B cell (primary cell): ENCODE measurements around the gene CRYBA4. TPM values are rescaled to one million over a fixed set of nuclear protein-coding genes. Genes with fewer than 3 reads are reported as not detected.

Source experiments
- ATAC-seq: fragments of 200-7000 bp; cut with Tn5 transposase; one replicate; pipeline ENCODE4 v1.10.0; 2021; ENCODE audit warnings: low read depth, mild to moderate bottlenecking, moderate number of reproducible peaks, moderate library complexity
- CTCF ChIA-PET: fragments of 350-600 bp; sonication (Branson Sonifier 250); formaldehyde crosslinking; loops from one replicate; lab custom pipeline; 2021; ENCODE audit warnings: antibody characterized with exemption, inconsistent platforms; lab: Charles Lee
- POLR2A ChIA-PET: fragments of 350-600 bp; sonication (Branson Sonifier 250); formaldehyde crosslinking; loops from one replicate; lab custom pipeline; 2021; ENCODE audit warnings: antibody characterized with exemption; lab: Charles Lee
- DNase-seq: peaks from one replicate; pipeline ENCODE4 v3.0.0; 2013
- H2AFZ ChIP-seq: 2 replicates; pipeline ENCODE4 v1.6.1; 2012; ENCODE audit warnings: mild to moderate bottlenecking, low read depth, low read length; ENCODE audit not compliant: insufficient read depth, poor library complexity, severe bottlenecking
- H3K27ac ChIP-seq, 2 donors: 1 replicate in 1 of 2; 2 replicates in 1 of 2; pipeline ENCODE4 v1.5.1; 2012 to 2013; ENCODE audit warnings: low read length in 2 of 2, mild to moderate bottlenecking in 2 of 2, moderate library complexity in 1 of 2
- H3K27me3 ChIP-seq, 4 experiments: fragments of 200-600 bp in 1 of 4; sonication (generic) in 1 of 4; replicated peaks in 1 of 4; 1 replicate in 2 of 4; 2 replicates in 2 of 4; pipeline versions ENCODE4 v1.6.1 to v1.7.0; 2013 to 2016; ENCODE audit warnings: low read length in 3 of 4, mild to moderate bottlenecking in 2 of 4, mixed read lengths in 1 of 4, moderate library complexity in 1 of 4; ENCODE audit not compliant: insufficient read depth in 4 of 4, control insufficient read depth in 3 of 4; ENCODE audit errors: control extremely low read depth in 1 of 4
- H3K36me3 ChIP-seq, 2 experiments: replicated peaks in 1 of 2; 1 replicate in 1 of 2; 2 replicates in 1 of 2; pipeline versions ENCODE4 v1.6.1 to v1.7.1; 2013; ENCODE audit warnings: low read length in 1 of 2; ENCODE audit not compliant: insufficient read depth in 2 of 2, control insufficient read depth in 1 of 2; ENCODE audit errors: control extremely low read depth in 1 of 2, extremely low read depth in 1 of 2
- H3K4me1 ChIP-seq, 2 donors: fragments of 200-600 bp in 1 of 2; sonication (generic) in 1 of 2; 1 replicate in 1 of 2; 2 replicates in 1 of 2; pipeline versions ENCODE4 v1.5.1 to v1.6.1; 2013 to 2017; ENCODE audit warnings: low read length in 2 of 2; ENCODE audit not compliant: control insufficient read depth in 2 of 2, insufficient read depth in 2 of 2
- H3K4me2 ChIP-seq: replicated peaks from 2 replicates; pipeline ENCODE3; 2012; ENCODE audit warnings: mild to moderate bottlenecking, low read depth, low read length; ENCODE audit not compliant: poor library complexity, severe bottlenecking
- H3K4me3 ChIP-seq, 5 experiments: fragments of 200-600 bp in 1 of 5; sonication (generic) in 1 of 5; 1 replicate in 3 of 5; 2 replicates in 2 of 5; pipeline versions ENCODE4 v1.5.1 to v1.7.0; 2011 to 2016; ENCODE audit warnings: low read length in 4 of 5, mild to moderate bottlenecking in 4 of 5, low read depth in 2 of 5, control low read depth in 1 of 5, moderate library complexity in 1 of 5; ENCODE audit not compliant: insufficient read depth in 1 of 5; ENCODE audit errors: control extremely low read depth in 1 of 5, extremely low read depth in 1 of 5
- H3K79me2 ChIP-seq: fragments of 200-600 bp; sonication (generic); one replicate; pipeline ENCODE4 v1.6.0; 2016; ENCODE audit warnings: low read length; ENCODE audit not compliant: control insufficient read depth, insufficient read depth
- H3K9ac ChIP-seq: fragments of 200-600 bp; sonication (generic); 2 replicates; pipeline ENCODE4 v1.6.1; 2017; ENCODE audit warnings: mild to moderate bottlenecking, low read length, moderate library complexity
- H3K9me3 ChIP-seq, 3 donors: one replicate each; pipeline versions ENCODE4 v1.6.1 to v1.7.1; 2013; ENCODE audit warnings: low read length in 2 of 3; ENCODE audit not compliant: control insufficient read depth in 2 of 3, insufficient read depth in 1 of 3; ENCODE audit errors: control extremely low read depth in 1 of 3
- H4K20me1 ChIP-seq: 2 replicates; pipeline ENCODE4 v1.6.0; 2012; ENCODE audit warnings: mild to moderate bottlenecking, low read length; ENCODE audit not compliant: insufficient read depth, control insufficient read depth, poor library complexity, severe bottlenecking
- H3K27ac Mint-ChIP-seq: one replicate; pipeline ENCODE4 v1.8.0; 2021; ENCODE audit warnings: mixed read lengths
- H3K27me3 Mint-ChIP-seq: one replicate; pipeline ENCODE4 v1.8.0; 2021; ENCODE audit warnings: mixed read lengths
- H3K4me1 Mint-ChIP-seq: one replicate; pipeline ENCODE4 v1.8.0; 2021; ENCODE audit warnings: mixed read lengths
- H3K4me3 Mint-ChIP-seq: one replicate; pipeline ENCODE4 v1.8.0; 2021; ENCODE audit warnings: mixed read lengths
- H3K9me3 Mint-ChIP-seq: one replicate; pipeline ENCODE4 v1.8.0; 2022; ENCODE audit warnings: mixed read lengths; ENCODE audit not compliant: insufficient read depth
- CTCF ChIP-seq: fragments of 200-600 bp; IDR thresholded peaks from one replicate; pipeline ENCODE4 v1.8.0; 2022; ENCODE audit warnings: antibody characterized with exemption, mild to moderate bottlenecking
- EZH2 ChIP-seq: IDR thresholded peaks from 2 replicates; pipeline ENCODE4 v1.6.1; 2012; ENCODE audit warnings: borderline replicate concordance, low read depth, mild to moderate bottlenecking, moderate library complexity, low read length; ENCODE audit not compliant: insufficient read depth, poor library complexity, severe bottlenecking
- WGBS: methylation state at CpG from one replicate; pipeline ENCODE4 v1.1.5; 2013; ENCODE audit warnings: missing lambda C conversion rate; ENCODE audit not compliant: insufficient coverage; 5-methylcytosine and 5-hydroxymethylcytosine counted together
- intact Hi-C: fragments of 100-400 bp; cut with micrococcal nuclease; formaldehyde crosslinking; loops from one replicate; pipeline ENCODE4 v1.10.0; 2022
- polyA plus RNA-seq: library from polyadenylated mRNA; depleted of rRNA; stranded (reverse); fragments of >200 nt; gene quantifications from 2 replicates; pipeline ENCODE4 v1.2.3, GENCODE V29; 2012
- total RNA-seq, 2 donors: library from RNA; stranded (reverse); fragments of 120-200 nt in 1 of 2; gene quantifications; 1 replicate in 1 of 2; 2 replicates in 1 of 2; pipeline versions ENCODE4 v1.2.3 to v1.2.4, GENCODE V29; 2013 to 2022

CRYBA4 gene
- total and polyA plus RNA-seq, 2 donors (not counting 1 experiment from before 2014, with no cell fraction given) = not detected

GRCh38 chr22:26673486-26673885 is 51.7 kb downstream of the CRYBA4 start:
- peak overlapping the region; percentile 93 to 97 for H3K27ac ChIP-seq
- H3K9ac ChIP-seq = peak overlapping the region; percentile 87
- H3K4me3 ChIP-seq = peak overlapping the region; percentile 75 to 94 (median 89)
- peaks cover 0 to 13% (median 0%) of the 10 kb centered on the region in 3 donors for H3K9me3 ChIP-seq
- Mint-ChIP-seq H3K27ac (peak overlapping the region; percentile 99), H3K27me3 (no peaks in the 10 kb centered on the region), H3K9me3 (no peaks in the 10 kb centered on the region), H3K4me1 (peaks cover 89% of the 10 kb centered on the region), H3K4me3 (peak overlapping the region; percentile 98)
- H2AFZ ChIP-seq = peak overlapping the region; percentile 87
- ATAC-seq (no peak), DNase-seq (peak; percentile 38)
- intact Hi-C loops = no loop called here
- H3K36me3 ChIP-seq = peaks cover 0 to 4% of the 10 kb centered on the region in 2 experiments
- CTCF ChIA-PET = interaction anchor here (0.6 to 2.2 kb wide), 5 partner anchors 9 to 1251 kb away, joined by 3 to 18 read pairs (median 4); no protein-coding TSS in a partner anchor
- H3K4me2 ChIP-seq = peak overlapping the region; percentile 96
- H3K79me2 ChIP-seq = peaks cover 45% of the 10 kb centered on the region
- no peaks in the 10 kb centered on the region for H3K27me3 ChIP-seq
- H3K4me1 ChIP-seq = peaks cover 54 to 83% of the 10 kb centered on the region in 2 donors
- peaks cover 35% of the 10 kb centered on the region for H4K20me1 ChIP-seq
- POLR2A ChIA-PET = interaction anchor here (1.1 to 2.4 kb wide), 3 partner anchors 8 to 244 kb away, joined by 3 to 5 read pairs (median 5); partner anchors contain the start of genes ASPHD2, HPS4 and SRRD
- TF ChIP-seq CTCF (no peak), EZH2 (no peak)
- 50% methylated on average over 3 of the region's 4 CpGs for WGBS
